Suprapubic skin (tissue), 4 donors: Measurements from ENCODE around the gene CEP192. TPM values are rescaled to one million over a fixed set of nuclear protein-coding genes. Genes with fewer than 3 reads are reported as not detected.

ENCODE experiments used
- DNase-seq, 2 donors: peaks; one replicate each; pipeline ENCODE4 v3.0.0-alpha.2; 2019; ENCODE audit warnings: low spot score in 2 of 2
- H3K27ac ChIP-seq: fragments of 200-600 bp; sonication (generic); one replicate; pipeline ENCODE4 v1.5.1; 2019
- H3K27me3 ChIP-seq: fragments of 200-600 bp; sonication (generic); one replicate; pipeline ENCODE4 v1.5.1; 2019
- H3K36me3 ChIP-seq: fragments of 200-600 bp; sonication (generic); one replicate; pipeline ENCODE4 v1.5.1; 2019
- H3K4me1 ChIP-seq: fragments of 200-600 bp; sonication (generic); one replicate; pipeline ENCODE4 v1.5.1; 2019
- H3K4me3 ChIP-seq: fragments of 200-600 bp; sonication (generic); one replicate; pipeline ENCODE4 v1.5.1; 2019; ENCODE audit warnings: mild to moderate bottlenecking
- H3K9me3 ChIP-seq: fragments of 200-600 bp; sonication (generic); one replicate; pipeline ENCODE4 v1.5.1; 2019
- EP300 ChIP-seq: sonication (generic); formaldehyde crosslinking; IDR thresholded peaks from one replicate; pipeline ENCODE4 v1.6.1; 2017; ENCODE audit warnings: antibody characterized with exemption
- POLR2A ChIP-seq, 2 donors: fragments of 450-650 bp; IDR thresholded peaks; one replicate each; pipeline ENCODE4 v1.6.1; 2017; ENCODE audit warnings: antibody characterized with exemption in 2 of 2, mild to moderate bottlenecking in 2 of 2, moderate library complexity in 2 of 2
- POLR2AphosphoS5 ChIP-seq, 3 donors: sonication (generic); formaldehyde crosslinking; IDR thresholded peaks; one replicate each; pipeline ENCODE4 v1.6.1; 2017; ENCODE audit warnings: antibody characterized with exemption in 3 of 3
- WGBS: methylation state at CpG from one replicate; pipeline ENCODE4 v1.1.5; 2018; 5-methylcytosine and 5-hydroxymethylcytosine counted together
- total RNA-seq, 4 donors: library from RNA; depleted of rRNA; stranded (reverse); fragments of >200 nt; gene quantifications; one replicate each; pipeline ENCODE4 v1.1.0, GENCODE V29; 2016
- TF ChIP-seq, protein P1 (sequence below), 2 donors: fragments of 200-600 bp in 1 of 2; fragments of 450-650 bp in 1 of 2; sonication (generic) in 1 of 2; IDR thresholded peaks; one replicate each; pipeline ENCODE4 v1.5.1; 2016 to 2019; ENCODE audit warnings: antibody characterized with exemption in 2 of 2, mild to moderate bottlenecking in 1 of 2, moderate library complexity in 1 of 2

Gene CEP192, protein sequence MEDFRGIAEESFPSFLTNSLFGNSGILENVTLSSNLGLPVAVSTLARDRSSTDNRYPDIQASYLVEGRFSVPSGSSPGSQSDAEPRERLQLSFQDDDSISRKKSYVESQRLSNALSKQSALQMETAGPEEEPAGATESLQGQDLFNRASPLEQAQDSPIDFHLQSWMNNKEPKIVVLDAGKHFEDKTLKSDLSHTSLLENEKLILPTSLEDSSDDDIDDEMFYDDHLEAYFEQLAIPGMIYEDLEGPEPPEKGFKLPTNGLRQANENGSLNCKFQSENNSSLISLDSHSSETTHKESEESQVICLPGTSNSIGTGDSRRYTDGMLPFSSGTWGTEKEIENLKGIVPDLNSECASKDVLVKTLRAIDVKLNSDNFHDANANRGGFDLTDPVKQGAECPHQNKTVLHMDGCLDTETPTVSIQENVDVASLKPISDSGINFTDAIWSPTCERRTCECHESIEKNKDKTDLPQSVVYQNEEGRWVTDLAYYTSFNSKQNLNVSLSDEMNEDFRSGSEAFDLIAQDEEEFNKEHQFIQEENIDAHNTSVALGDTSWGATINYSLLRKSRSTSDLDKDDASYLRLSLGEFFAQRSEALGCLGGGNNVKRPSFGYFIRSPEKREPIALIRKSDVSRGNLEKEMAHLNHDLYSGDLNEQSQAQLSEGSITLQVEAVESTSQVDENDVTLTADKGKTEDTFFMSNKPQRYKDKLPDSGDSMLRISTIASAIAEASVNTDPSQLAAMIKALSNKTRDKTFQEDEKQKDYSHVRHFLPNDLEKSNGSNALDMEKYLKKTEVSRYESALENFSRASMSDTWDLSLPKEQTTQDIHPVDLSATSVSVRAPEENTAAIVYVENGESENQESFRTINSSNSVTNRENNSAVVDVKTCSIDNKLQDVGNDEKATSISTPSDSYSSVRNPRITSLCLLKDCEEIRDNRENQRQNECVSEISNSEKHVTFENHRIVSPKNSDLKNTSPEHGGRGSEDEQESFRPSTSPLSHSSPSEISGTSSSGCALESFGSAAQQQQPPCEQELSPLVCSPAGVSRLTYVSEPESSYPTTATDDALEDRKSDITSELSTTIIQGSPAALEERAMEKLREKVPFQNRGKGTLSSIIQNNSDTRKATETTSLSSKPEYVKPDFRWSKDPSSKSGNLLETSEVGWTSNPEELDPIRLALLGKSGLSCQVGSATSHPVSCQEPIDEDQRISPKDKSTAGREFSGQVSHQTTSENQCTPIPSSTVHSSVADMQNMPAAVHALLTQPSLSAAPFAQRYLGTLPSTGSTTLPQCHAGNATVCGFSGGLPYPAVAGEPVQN (N-terminal part only)
- 10 to 100 TPM; 13.0 to 30.4 (median 18.8) TPM for total RNA-seq

DNA sequence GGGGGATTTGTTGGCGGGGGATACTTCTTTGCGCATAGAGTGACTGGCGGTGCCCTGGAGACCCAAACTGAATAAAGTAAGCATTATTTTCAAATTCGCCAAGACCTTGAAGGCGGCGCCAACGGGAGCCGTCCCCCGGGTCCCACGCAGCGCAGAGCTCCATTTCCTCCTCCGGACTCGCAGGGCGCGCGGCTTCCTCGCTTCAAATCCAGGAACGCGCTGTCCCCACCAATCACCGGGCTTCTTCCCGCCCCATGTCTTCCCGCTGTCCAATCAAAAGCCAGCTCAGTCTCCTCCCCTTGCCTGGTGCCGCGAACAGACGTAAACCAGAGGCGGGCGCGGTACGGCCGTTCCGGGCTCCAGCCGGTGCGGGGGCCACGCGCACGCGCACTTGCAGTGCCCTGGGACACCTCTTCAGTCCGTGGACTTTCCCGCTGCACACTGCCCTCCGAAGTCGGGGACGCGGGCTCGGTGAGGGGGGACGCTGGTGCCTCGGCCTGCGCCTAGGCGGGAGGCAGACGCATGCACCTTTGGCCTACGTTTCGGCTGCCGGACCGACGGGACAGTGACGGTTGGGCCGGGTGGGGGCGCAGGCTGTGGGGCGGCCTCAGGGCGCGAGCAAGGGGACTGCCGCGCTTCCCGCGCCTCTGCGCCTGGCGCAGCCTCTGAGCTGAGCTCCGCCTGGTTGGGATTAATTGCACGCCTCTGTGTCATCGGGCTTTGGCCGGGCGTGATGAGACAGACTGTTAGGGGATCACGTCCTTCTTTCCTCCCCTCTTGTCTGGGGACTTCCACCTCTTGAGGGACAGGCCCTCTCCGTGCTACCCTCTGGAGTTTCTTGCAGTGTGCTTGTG, at the start of gene CEP192:
CEP192 (plus strand) TSS at position 396 of the 854 bp plus-strand sequence. CDS start 8,063 bp downstream, outside the sequence.
- TF ChIP-seq POLR2AphosphoS5 (IDR thresholded peaks at IDR 0.05) (peak; percentile 35 to 60 (median 43)), EP300 (no peak)
- WGBS, result 2% methylated on average over 15 of the region's 73 CpGs
- H3K9me3 ChIP-seq, result no peaks in the 10 kb centered on the region
- H3K27ac ChIP-seq, result peak within 1 kb of the TSS; percentile 80
- H3K4me3 ChIP-seq, result peak within 1 kb of the TSS; percentile 61
- H3K36me3 ChIP-seq, result no peaks in the 10 kb centered on the region
- H3K27me3 ChIP-seq, result no peaks in the 10 kb centered on the region
- peak; percentile 98 to 99 for DNase-seq
- peaks cover 25% of the 10 kb centered on the region for H3K4me1 ChIP-seq

DNA sequence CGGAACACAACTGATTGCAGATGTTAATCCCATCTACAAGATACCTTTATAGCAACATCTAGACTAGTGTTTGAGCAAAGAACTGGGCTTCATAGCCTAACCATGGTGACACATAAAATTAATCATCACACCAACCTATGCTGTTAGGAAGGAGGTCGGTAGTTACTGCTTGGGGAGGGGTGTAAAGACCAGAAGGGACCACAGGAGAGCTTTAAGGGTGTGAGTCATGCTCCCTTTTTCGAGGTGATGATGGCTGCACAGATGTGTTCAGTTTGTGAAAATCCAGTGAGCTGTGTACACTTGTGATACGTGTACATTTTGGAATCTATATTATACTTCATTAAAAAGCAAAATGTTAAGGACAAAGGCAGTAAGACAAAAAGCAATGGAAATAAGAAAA, 47.9 kb upstream of the CEP192 start:
- WGBS, result 73% methylated on average over 4 of the region's 4 CpGs
- Histone ChIP-seq H3K27me3 (no peaks in the 10 kb centered on the region), H3K36me3 (no peaks in the 10 kb centered on the region), H3K27ac (no peak overlapping the region), H3K4me1 (peaks cover 16% of the 10 kb centered on the region), H3K9me3 (no peaks in the 10 kb centered on the region), H3K4me3 (no peak overlapping the region)
- DNase-seq, result no peak
- TF ChIP-seq, protein P1, sequence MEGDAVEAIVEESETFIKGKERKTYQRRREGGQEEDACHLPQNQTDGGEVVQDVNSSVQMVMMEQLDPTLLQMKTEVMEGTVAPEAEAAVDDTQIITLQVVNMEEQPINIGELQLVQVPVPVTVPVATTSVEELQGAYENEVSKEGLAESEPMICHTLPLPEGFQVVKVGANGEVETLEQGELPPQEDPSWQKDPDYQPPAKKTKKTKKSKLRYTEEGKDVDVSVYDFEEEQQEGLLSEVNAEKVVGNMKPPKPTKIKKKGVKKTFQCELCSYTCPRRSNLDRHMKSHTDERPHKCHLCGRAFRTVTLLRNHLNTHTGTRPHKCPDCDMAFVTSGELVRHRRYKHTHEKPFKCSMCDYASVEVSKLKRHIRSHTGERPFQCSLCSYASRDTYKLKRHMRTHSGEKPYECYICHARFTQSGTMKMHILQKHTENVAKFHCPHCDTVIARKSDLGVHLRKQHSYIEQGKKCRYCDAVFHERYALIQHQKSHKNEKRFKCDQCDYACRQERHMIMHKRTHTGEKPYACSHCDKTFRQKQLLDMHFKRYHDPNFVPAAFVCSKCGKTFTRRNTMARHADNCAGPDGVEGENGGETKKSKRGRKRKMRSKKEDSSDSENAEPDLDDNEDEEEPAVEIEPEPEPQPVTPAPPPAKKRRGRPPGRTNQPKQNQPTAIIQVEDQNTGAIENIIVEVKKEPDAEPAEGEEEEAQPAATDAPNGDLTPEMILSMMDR (IDR thresholded peaks at IDR 0.05), result no peak
- TF ChIP-seq POLR2AphosphoS5 (IDR thresholded peaks at IDR 0.05), result no peak
- TF ChIP-seq EP300, result no peak

DNA sequence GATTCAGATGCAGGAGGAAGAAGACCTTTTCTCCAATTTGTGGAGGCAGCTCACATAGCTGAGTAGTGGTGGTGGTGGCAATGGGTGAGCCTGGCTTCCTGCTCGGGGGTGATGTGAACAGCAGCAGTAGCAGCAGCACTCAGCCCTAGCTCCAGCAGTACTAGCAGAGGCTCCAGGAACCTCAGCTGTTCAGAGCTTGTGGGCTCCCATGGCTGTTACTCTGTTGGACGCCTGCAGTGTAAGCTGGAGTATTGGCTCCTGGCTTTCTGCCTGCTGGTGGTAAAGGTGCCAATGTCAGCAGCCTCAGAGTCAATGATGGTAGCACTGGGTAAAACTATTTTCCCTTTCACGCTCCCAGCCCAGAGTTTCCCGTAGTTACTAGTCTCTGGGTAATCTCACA, 46.5 kb upstream of the CEP192 start:
- TF ChIP-seq EP300, result no peak
- TF ChIP-seq POLR2AphosphoS5 (IDR thresholded peaks at IDR 0.05), result no peak
- TF ChIP-seq, protein P1 (IDR thresholded peaks at IDR 0.05), result no peak
- TF ChIP-seq POLR2A (IDR thresholded peaks at IDR 0.05), result no peak
- no peaks in the 10 kb centered on the region for H3K9me3 ChIP-seq
- no peak overlapping the region for H3K27ac ChIP-seq
- H3K27me3 ChIP-seq, result no peaks in the 10 kb centered on the region
- WGBS, result 32% methylated on average over 4 of the region's 4 CpGs
- H3K4me3 ChIP-seq, result no peak overlapping the region
- peak in 1 of 2 donors; percentile 67 for DNase-seq
- H3K4me1 ChIP-seq, result peaks cover 24% of the 10 kb centered on the region
- H3K36me3 ChIP-seq, result no peaks in the 10 kb centered on the region

DNA sequence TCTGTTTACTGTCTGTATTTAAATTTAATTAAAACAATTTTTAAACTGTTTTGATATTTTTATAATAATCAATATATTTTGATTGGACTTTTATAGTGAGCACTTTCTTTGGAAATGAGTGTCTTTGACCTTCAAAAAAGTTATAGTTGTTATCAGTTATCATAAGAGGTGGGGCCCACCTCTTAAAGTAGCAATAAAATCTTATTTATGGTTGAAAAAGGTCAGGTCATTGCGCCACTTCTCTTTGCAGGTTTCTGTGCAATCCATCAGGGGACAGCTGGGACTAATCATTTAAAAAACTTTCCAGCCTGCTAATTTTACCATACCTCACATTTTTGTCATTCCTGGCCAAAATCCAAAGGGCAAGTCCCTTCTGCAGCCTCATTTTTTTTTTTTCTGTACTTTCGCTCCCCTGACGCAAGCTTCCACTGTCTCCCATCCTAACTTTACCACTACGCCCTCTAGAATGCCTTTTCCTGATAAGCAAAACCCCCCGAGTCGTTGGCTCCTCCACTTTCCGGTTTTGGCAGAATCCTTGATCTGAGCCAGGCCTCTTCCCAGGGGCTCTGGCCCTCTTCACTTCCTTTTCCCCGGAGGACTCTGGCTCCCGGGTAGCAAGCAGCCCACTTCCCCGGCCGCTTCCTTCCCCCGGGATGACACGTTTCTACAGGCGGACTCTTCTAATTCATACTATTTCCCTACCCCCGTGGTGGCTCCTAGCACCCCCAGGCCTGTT, 44.4 kb upstream of the CEP192 start:
- Histone ChIP-seq H3K4me1 (peaks cover 29% of the 10 kb centered on the region), H3K36me3 (no peaks in the 10 kb centered on the region), H3K9me3 (no peaks in the 10 kb centered on the region), H3K4me3 (peak overlapping the region; percentile 75), H3K27ac (peak overlapping the region; percentile 97), H3K27me3 (no peaks in the 10 kb centered on the region)
- peak in 1 of 2 donors; percentile 74 for DNase-seq
- TF ChIP-seq EP300 (no peak), POLR2AphosphoS5 (IDR thresholded peaks at IDR 0.05) (no peak), POLR2A (IDR thresholded peaks at IDR 0.05) (no peak)
- TF ChIP-seq, protein P1 (IDR thresholded peaks at IDR 0.05), result no peak
- 4% methylated on average over 15 of the region's 15 CpGs for WGBS
